Glutamatergic neuron (in vitro differentiated cells): ENCODE results near the gene ZGLP1. TPM values are rescaled to one million over a fixed set of nuclear protein-coding genes. Genes with fewer than 3 reads are reported as not detected.

Source experiments
- DNase-seq: peaks from one replicate; pipeline ENCODE4 v3.0.0; 2022
- H3K27ac Mint-ChIP-seq: one replicate; pipeline ENCODE4 v1.8.0; 2020; ENCODE audit warnings: mild to moderate bottlenecking, mixed read lengths, inconsistent platforms; ENCODE audit not compliant: unreplicated experiment
- H3K27me3 Mint-ChIP-seq: one replicate; pipeline ENCODE4 v1.8.0; 2020; ENCODE audit warnings: mild to moderate bottlenecking, moderate library complexity, mixed read lengths, inconsistent platforms; ENCODE audit not compliant: unreplicated experiment
- H3K36me3 Mint-ChIP-seq: one replicate; pipeline ENCODE4 v1.8.0; 2020; ENCODE audit warnings: mild to moderate bottlenecking, mixed read lengths, inconsistent platforms; ENCODE audit not compliant: unreplicated experiment
- H3K4me1 Mint-ChIP-seq: one replicate; pipeline ENCODE4 v1.8.0; 2020; ENCODE audit warnings: mild to moderate bottlenecking, low read depth, mixed read lengths, inconsistent platforms; ENCODE audit not compliant: unreplicated experiment
- H3K4me3 Mint-ChIP-seq: one replicate; pipeline ENCODE4 v1.8.0; 2020; ENCODE audit warnings: mild to moderate bottlenecking, mixed read lengths, inconsistent platforms; ENCODE audit not compliant: unreplicated experiment
- H3K9me3 Mint-ChIP-seq: one replicate; pipeline ENCODE4 v1.8.0; 2020; ENCODE audit warnings: mild to moderate bottlenecking, moderate library complexity, mixed read lengths, inconsistent platforms; ENCODE audit not compliant: unreplicated experiment
- CTCF ChIP-seq: fragments of 200-600 bp; sonication (generic); IDR thresholded peaks from one replicate; pipeline ENCODE4 v1.5.0; 2021; ENCODE audit not compliant: partially characterized antibody, unreplicated experiment
- total RNA-seq: library from RNA; stranded (reverse); fragmentation: NEBNext Ultra II Directional; extraction: Animal tissue kit (Norgen Biotek cat#: 25700); gene quantifications from one replicate; pipeline ENCODE4 v1.2.1, GENCODE V29; 2021; ENCODE audit not compliant: unreplicated experiment

ZGLP1 gene
- total RNA-seq, 1 donor from 2014 or later: 9.4 TPM

- Mint-ChIP-seq H3K4me3 (no peak overlapping the region), H3K4me1 (peaks cover 2% of the 10 kb centered on the region), H3K27ac (peak overlapping the region; percentile 17), H3K9me3 (no peaks in the 10 kb centered on the region), H3K36me3 (no peaks in the 10 kb centered on the region), H3K27me3 (peaks cover 8% of the 10 kb centered on the region)
- no peak for DNase-seq
- TF ChIP-seq CTCF: no peak
Measured at GRCh38 chr19:10299545-10300458, 9.8 kb downstream of the ZGLP1 start.

GRCh38 chr19:10295847-10296591, 13.6 kb downstream of the ZGLP1 start:
- peak; percentile 75 for DNase-seq
- Mint-ChIP-seq H3K36me3 (no peaks in the 10 kb centered on the region), H3K4me1 (peaks cover 5% of the 10 kb centered on the region), H3K27ac (peak overlapping the region; percentile 5), H3K4me3 (peak overlapping the region; percentile 72), H3K9me3 (peaks cover 9% of the 10 kb centered on the region), H3K27me3 (peaks cover 24% of the 10 kb centered on the region)
- TF ChIP-seq CTCF: no peak

GRCh38 chr19:10295305-10295846, 14.2 kb downstream of the ZGLP1 start:
- Mint-ChIP-seq H3K4me3 (peak overlapping the region; percentile 72), H3K36me3 (no peaks in the 10 kb centered on the region), H3K27me3 (peaks cover 26% of the 10 kb centered on the region), H3K4me1 (peaks cover 6% of the 10 kb centered on the region), H3K27ac (peak overlapping the region; percentile 5), H3K9me3 (peaks cover 9% of the 10 kb centered on the region)
- no peak for TF ChIP-seq CTCF
- DNase-seq: peak; percentile 39

- Mint-ChIP-seq H3K9me3 (peaks cover 9% of the 10 kb centered on the region), H3K36me3 (no peaks in the 10 kb centered on the region), H3K27me3 (peaks cover 29% of the 10 kb centered on the region), H3K27ac (no peak overlapping the region), H3K4me3 (no peak overlapping the region), H3K4me1 (peaks cover 5% of the 10 kb centered on the region)
- peak; percentile 43 for DNase-seq
- TF ChIP-seq CTCF: no peak
Measured at GRCh38 chr19:10294368-10294697, 15.3 kb downstream of the ZGLP1 start.
